Measurements from ENCODE around the gene TMTC1.
"Not testable (repeated sequence)": the region's sequence is repeated elsewhere in the genome, so short reads cannot be mapped to it uniquely, and the experiment has no call there.

The TMTC1 gene

GRCh38 chr12:29783773-29784666, at the start of gene TMTC1:
TMTC1 (minus strand) TSS chr12:29783942; CDS start chr12:29783751, 191 bp downstream.
- DNase-seq: no peak

GRCh38 chr12:29831173-29831572, 47.4 kb upstream of the TMTC1 start:
- no peak for DNase-seq

GRCh38 chr12:29830391-29830790, 46.6 kb upstream of the TMTC1 start:
- no peak for DNase-seq

- DNase-seq: no peak
Observed at GRCh38 chr12:29818916-29819623, 35.3 kb upstream of the TMTC1 start.

GRCh38 chr12:29816874-29817725, 33.4 kb upstream of the TMTC1 start:
- DNase-seq: no peak

GRCh38 chr12:29809616-29810361, 26.0 kb upstream of the TMTC1 start:
- not testable (repeated sequence) for DNase-seq

- DNase-seq: no peak
Observed at GRCh38 chr12:29807129-29807528, 23.4 kb upstream of the TMTC1 start.

- DNase-seq: no peak
Observed at GRCh38 chr12:29804019-29804418, 20.3 kb upstream of the TMTC1 start.

- no peak for DNase-seq
Observed at GRCh38 chr12:29799591-29799990, 15.8 kb upstream of the TMTC1 start.

- no peak for DNase-seq
Observed at GRCh38 chr12:29797565-29798355, 14.0 kb upstream of the TMTC1 start.

GRCh38 chr12:29796823-29797263, 13.1 kb upstream of the TMTC1 start:
- DNase-seq: no peak

- no peak for DNase-seq
Observed at GRCh38 chr12:29795715-29796114, 12.0 kb upstream of the TMTC1 start.

- no peak for DNase-seq
Observed at GRCh38 chr12:29794862-29795261, 11.1 kb upstream of the TMTC1 start.

GRCh38 chr12:29792853-29793252, 9.1 kb upstream of the TMTC1 start:
- no peak for DNase-seq

GRCh38 chr12:29792132-29792531, 8.4 kb upstream of the TMTC1 start:
- no peak for DNase-seq

- DNase-seq: no peak
Observed at GRCh38 chr12:29782871-29783772, 620 bp downstream of the TMTC1 start.

- DNase-seq: no peak
Observed at GRCh38 chr12:29782285-29782870, 1.4 kb downstream of the TMTC1 start.

GRCh38 chr12:29781705-29782266, 2.0 kb downstream of the TMTC1 start:
- no peak for DNase-seq

- DNase-seq: no peak
Observed at GRCh38 chr12:29781188-29781587, 2.6 kb downstream of the TMTC1 start.

GRCh38 chr12:29780084-29780483, 3.7 kb downstream of the TMTC1 start:
- no peak for DNase-seq

Data from activated CD4-positive, CD25-positive, alpha-beta regulatory T cell treated with anti-CD3 and anti-CD28 coated beads, Interleukin-2, amount 50 U/mL, for 72 hours (primary cell).